Keratinocyte (primary cell): ENCODE results near the gene HLA-DQB1.

Experiments used
- EZH2 ChIP-seq: IDR thresholded peaks from one replicate; pipeline ENCODE4 v1.6.1; 2012; ENCODE audit warnings: inconsistent platforms, mild to moderate bottlenecking, low read length, moderate library complexity
- TF ChIP-seq, protein P1 (sequence below), 3 experiments: IDR thresholded peaks in 1 of 3; conservative IDR thresholded peaks in 1 of 3; optimal IDR thresholded peaks in 1 of 3; 2 replicates in 2 of 3; 3 replicates in 1 of 3; pipeline versions ENCODE3 to v1.5.1; 2011; ENCODE audit warnings: low read length in 3 of 3, mild to moderate bottlenecking in 3 of 3, moderate library complexity in 2 of 3, control low read depth in 1 of 3, inconsistent platforms in 1 of 3; ENCODE audit not compliant: insufficient read depth in 2 of 3; ENCODE audit errors: extremely low read depth in 1 of 3

DNA sequence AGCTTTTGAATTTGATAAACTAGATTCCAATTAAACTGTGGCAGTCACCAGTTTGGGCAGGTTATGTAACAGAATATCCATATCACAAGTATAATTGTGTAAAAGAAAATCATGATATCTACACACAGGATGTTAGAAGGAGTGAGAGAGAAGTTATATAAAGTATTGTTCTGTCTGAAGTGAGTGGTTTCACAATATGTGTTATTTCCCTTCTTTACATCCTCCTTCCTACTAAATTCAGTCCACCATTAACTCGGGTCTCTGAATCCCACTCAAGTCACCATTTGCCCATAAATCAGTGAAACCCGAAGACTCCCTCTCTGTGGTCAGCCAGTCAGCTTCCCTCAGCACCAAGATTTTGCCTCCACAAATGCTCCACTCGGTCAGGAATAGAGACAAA lies 796 bp downstream of the HLA-DQB1 start:
- no peak for TF ChIP-seq EZH2
- TF ChIP-seq, protein P1, sequence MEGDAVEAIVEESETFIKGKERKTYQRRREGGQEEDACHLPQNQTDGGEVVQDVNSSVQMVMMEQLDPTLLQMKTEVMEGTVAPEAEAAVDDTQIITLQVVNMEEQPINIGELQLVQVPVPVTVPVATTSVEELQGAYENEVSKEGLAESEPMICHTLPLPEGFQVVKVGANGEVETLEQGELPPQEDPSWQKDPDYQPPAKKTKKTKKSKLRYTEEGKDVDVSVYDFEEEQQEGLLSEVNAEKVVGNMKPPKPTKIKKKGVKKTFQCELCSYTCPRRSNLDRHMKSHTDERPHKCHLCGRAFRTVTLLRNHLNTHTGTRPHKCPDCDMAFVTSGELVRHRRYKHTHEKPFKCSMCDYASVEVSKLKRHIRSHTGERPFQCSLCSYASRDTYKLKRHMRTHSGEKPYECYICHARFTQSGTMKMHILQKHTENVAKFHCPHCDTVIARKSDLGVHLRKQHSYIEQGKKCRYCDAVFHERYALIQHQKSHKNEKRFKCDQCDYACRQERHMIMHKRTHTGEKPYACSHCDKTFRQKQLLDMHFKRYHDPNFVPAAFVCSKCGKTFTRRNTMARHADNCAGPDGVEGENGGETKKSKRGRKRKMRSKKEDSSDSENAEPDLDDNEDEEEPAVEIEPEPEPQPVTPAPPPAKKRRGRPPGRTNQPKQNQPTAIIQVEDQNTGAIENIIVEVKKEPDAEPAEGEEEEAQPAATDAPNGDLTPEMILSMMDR (optimal IDR thresholded peaks at IDR 0.05 in 1 of 3, IDR thresholded peaks at IDR 0.05 in 1 of 3, conservative IDR thresholded peaks at IDR 0.05 in 1 of 3; ENCODE audit: extremely low read depth in 1 of 3, insufficient read depth in 2 of 3, low read length in 3 of 3) = no peak
